CD14-positive monocyte (primary cell): ENCODE measurements around the gene HTR6. TPM values are rescaled to one million over a fixed set of nuclear protein-coding genes. Genes with fewer than 3 reads are reported as not detected.

Source experiments
- DNase-seq, 3 donors: peaks; one replicate each; pipeline ENCODE4 v3.0.0-alpha.2; 2011 to 2022
- H2AFZ ChIP-seq: 2 replicates; pipeline ENCODE4 v1.6.0; 2012; ENCODE audit warnings: mild to moderate bottlenecking, low read depth, low read length, inconsistent platforms; ENCODE audit not compliant: insufficient read depth, poor library complexity, severe bottlenecking
- H3K27ac ChIP-seq, 2 donors: 1 replicate in 1 of 2; 2 replicates in 1 of 2; pipeline ENCODE4 v1.5.1; 2012 to 2013; ENCODE audit warnings: low read length in 2 of 2, control low read depth in 1 of 2, inconsistent platforms in 1 of 2, low read depth in 1 of 2, mild to moderate bottlenecking in 1 of 2
- H3K27me3 ChIP-seq, 2 donors: one replicate each; pipeline versions ENCODE4 v1.6.0 to v1.6.1; 2011 to 2013; ENCODE audit warnings: low read length in 2 of 2; ENCODE audit not compliant: control insufficient read depth in 2 of 2, insufficient read depth in 2 of 2
- H3K36me3 ChIP-seq, 2 donors: replicated peaks in 1 of 2; 1 replicate in 1 of 2; 2 replicates in 1 of 2; pipeline versions ENCODE4 v1.5.1 to v1.6.1; 2012 to 2013; ENCODE audit warnings: low read length in 2 of 2, control low read depth in 1 of 2, inconsistent platforms in 1 of 2, mild to moderate bottlenecking in 1 of 2; ENCODE audit not compliant: insufficient read depth in 2 of 2, control insufficient read depth in 1 of 2
- H3K4me1 ChIP-seq, 2 donors: 1 replicate in 1 of 2; 2 replicates in 1 of 2; pipeline versions ENCODE4 v1.5.1 to v1.6.1; 2012 to 2013; ENCODE audit warnings: low read length in 2 of 2, control low read depth in 1 of 2, inconsistent platforms in 1 of 2, mild to moderate bottlenecking in 1 of 2, moderate library complexity in 1 of 2; ENCODE audit not compliant: insufficient read depth in 2 of 2, control insufficient read depth in 1 of 2
- H3K4me2 ChIP-seq: replicated peaks from 2 replicates; pipeline ENCODE3; 2012; ENCODE audit warnings: low read length, moderate library complexity, mild to moderate bottlenecking; ENCODE audit not compliant: poor library complexity, severe bottlenecking; ENCODE audit errors: extremely low read depth
- H3K4me3 ChIP-seq, 3 experiments: fragments of 200-600 bp in 1 of 3; sonication (generic) in 1 of 3; replicated peaks in 1 of 3; 1 replicate in 2 of 3; 2 replicates in 1 of 3; pipeline ENCODE4 v1.5.1; 2011 to 2013; ENCODE audit warnings: low read length in 3 of 3, mild to moderate bottlenecking in 3 of 3, control low read depth in 2 of 3, low read depth in 2 of 3, inconsistent platforms in 1 of 3, moderate library complexity in 1 of 3
- H3K79me2 ChIP-seq: 2 replicates; pipeline ENCODE4 v1.6.0; 2012; ENCODE audit warnings: mild to moderate bottlenecking, control low read depth, inconsistent platforms, low read length, moderate library complexity; ENCODE audit not compliant: insufficient read depth
- H3K9ac ChIP-seq: 2 replicates; pipeline ENCODE4 v1.6.0; 2017; ENCODE audit warnings: low read length, mild to moderate bottlenecking; ENCODE audit not compliant: insufficient read depth, poor library complexity, severe bottlenecking
- H3K9me3 ChIP-seq, 2 donors: replicated peaks in 1 of 2; 1 replicate in 1 of 2; 2 replicates in 1 of 2; pipeline versions ENCODE4 v1.5.1 to v1.6.1; 2012 to 2013; ENCODE audit warnings: low read length in 2 of 2, control low read depth in 1 of 2; ENCODE audit not compliant: control insufficient read depth in 1 of 2, insufficient read depth in 1 of 2
- H4K20me1 ChIP-seq: 2 replicates; pipeline ENCODE4 v1.6.0; 2012; ENCODE audit warnings: mild to moderate bottlenecking, low read length, control low read depth, moderate library complexity; ENCODE audit not compliant: insufficient read depth
- H3K27ac Mint-ChIP-seq, 7 donors: one replicate each; pipeline ENCODE4 v1.8.0; 2020; ENCODE audit warnings: mild to moderate bottlenecking in 7 of 7, mixed read lengths in 7 of 7, moderate library complexity in 6 of 7, inconsistent platforms in 2 of 7
- H3K27me3 Mint-ChIP-seq, 3 donors: one replicate each; pipeline ENCODE4 v1.8.0; 2021 to 2022; ENCODE audit warnings: low read depth in 3 of 3, mild to moderate bottlenecking in 3 of 3, mixed read lengths in 3 of 3, moderate library complexity in 3 of 3, inconsistent platforms in 1 of 3
- H3K36me3 Mint-ChIP-seq, 2 donors: one replicate each; pipeline ENCODE4 v1.8.0; 2020; ENCODE audit warnings: mixed read lengths in 2 of 2, inconsistent platforms in 1 of 2, mild to moderate bottlenecking in 1 of 2
- H3K4me1 Mint-ChIP-seq: one replicate; pipeline ENCODE4 v1.8.0; 2020; ENCODE audit warnings: mild to moderate bottlenecking, mixed read lengths
- H3K4me3 Mint-ChIP-seq, 2 donors: one replicate each; pipeline ENCODE4 v1.8.0; 2020; ENCODE audit warnings: mild to moderate bottlenecking in 2 of 2, mixed read lengths in 2 of 2, moderate library complexity in 1 of 2
- H3K9me3 Mint-ChIP-seq, 7 donors: one replicate each; pipeline ENCODE4 v1.8.0; 2020 to 2022; ENCODE audit warnings: mixed read lengths in 7 of 7, mild to moderate bottlenecking in 6 of 7, moderate library complexity in 6 of 7, inconsistent platforms in 2 of 7
- WGBS: methylation state at CpG from one replicate; pipeline ENCODE4 v1.1.5; 2013; ENCODE audit warnings: missing lambda C conversion rate; ENCODE audit not compliant: insufficient coverage; 5-methylcytosine and 5-hydroxymethylcytosine counted together
- intact Hi-C, 2 donors: fragments of 100-400 bp; cut with micrococcal nuclease; formaldehyde crosslinking; loops; one replicate each; pipeline versions ENCODE4 v1.15.0 to v1.15.1; 2023
- polyA plus RNA-seq, 3 donors: library from polyadenylated mRNA; depleted of rRNA in 1 of 3; unstranded in 2 of 3; stranded (reverse) in 1 of 3; fragments of 300-500 nt in 2 of 3; fragments of >200 nt in 1 of 3; fragmentation: Illumina TruSeq in 2 of 3; gene quantifications; 1 replicate in 2 of 3; 2 replicates in 1 of 3; pipeline ENCODE4 v1.2.3, GENCODE V29; 2012 to 2021
- TF ChIP-seq, protein P1 (sequence below): fragments of 200-600 bp; IDR thresholded peaks from one replicate; pipeline ENCODE4 v1.8.0; 2022; ENCODE audit warnings: antibody characterized with exemption, mild to moderate bottlenecking

The HTR6 gene
- polyA plus RNA-seq, 3 donors: not detected

DNA sequence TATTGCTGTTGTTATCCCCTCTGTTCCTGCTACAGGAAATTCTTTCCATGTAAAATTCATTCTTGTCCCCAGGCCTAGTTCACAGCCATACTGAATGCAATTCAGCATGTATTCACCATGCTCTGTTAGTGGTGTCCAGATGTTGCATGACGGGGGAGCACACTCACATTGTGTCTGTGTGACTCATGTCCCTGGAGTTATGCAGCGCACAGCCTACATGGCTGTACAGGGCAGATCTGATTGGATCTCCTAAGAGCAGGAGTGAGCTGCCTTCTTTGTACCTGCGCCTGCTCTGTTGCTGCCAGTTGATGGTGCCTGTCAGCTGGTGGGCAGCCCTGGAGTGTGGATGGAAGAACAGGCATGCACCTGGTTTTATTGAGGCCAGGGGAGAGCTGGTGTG lies 17.6 kb downstream of the HTR6 start:
- H3K36me3 Mint-ChIP-seq: peaks cover 12 to 17% of the 10 kb centered on the region in 2 donors
- Histone ChIP-seq H2AFZ (no peak overlapping the region), H3K27ac (no peak overlapping the region), H4K20me1 (no peaks in the 10 kb centered on the region), H3K4me2 (no peak overlapping the region), H3K4me3 (no peak overlapping the region), H3K79me2 (no peaks in the 10 kb centered on the region), H3K27me3 (no peaks in the 10 kb centered on the region), H3K9me3 (no peaks in the 10 kb centered on the region), H3K36me3 (peaks cover 2 to 12% of the 10 kb centered on the region in 2 donors), H3K9ac (no peak overlapping the region), H3K4me1 (no peaks in the 10 kb centered on the region)
- H3K9me3 Mint-ChIP-seq: peaks cover 0 to under 1% (median 0%) of the 10 kb centered on the region in 7 donors
- no peak overlapping the region for H3K4me3 Mint-ChIP-seq
- intact Hi-C loops: no loop called here
- no peak for DNase-seq
- TF ChIP-seq, protein P1, sequence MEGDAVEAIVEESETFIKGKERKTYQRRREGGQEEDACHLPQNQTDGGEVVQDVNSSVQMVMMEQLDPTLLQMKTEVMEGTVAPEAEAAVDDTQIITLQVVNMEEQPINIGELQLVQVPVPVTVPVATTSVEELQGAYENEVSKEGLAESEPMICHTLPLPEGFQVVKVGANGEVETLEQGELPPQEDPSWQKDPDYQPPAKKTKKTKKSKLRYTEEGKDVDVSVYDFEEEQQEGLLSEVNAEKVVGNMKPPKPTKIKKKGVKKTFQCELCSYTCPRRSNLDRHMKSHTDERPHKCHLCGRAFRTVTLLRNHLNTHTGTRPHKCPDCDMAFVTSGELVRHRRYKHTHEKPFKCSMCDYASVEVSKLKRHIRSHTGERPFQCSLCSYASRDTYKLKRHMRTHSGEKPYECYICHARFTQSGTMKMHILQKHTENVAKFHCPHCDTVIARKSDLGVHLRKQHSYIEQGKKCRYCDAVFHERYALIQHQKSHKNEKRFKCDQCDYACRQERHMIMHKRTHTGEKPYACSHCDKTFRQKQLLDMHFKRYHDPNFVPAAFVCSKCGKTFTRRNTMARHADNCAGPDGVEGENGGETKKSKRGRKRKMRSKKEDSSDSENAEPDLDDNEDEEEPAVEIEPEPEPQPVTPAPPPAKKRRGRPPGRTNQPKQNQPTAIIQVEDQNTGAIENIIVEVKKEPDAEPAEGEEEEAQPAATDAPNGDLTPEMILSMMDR: no peak
- WGBS: 100% methylated on average over 3 of the region's 3 CpGs
- no peaks in the 10 kb centered on the region for H3K4me1 Mint-ChIP-seq
- no peak overlapping the region for H3K27ac Mint-ChIP-seq
- H3K27me3 Mint-ChIP-seq: peaks cover 1 to 3% (median 1%) of the 10 kb centered on the region in 3 donors

DNA sequence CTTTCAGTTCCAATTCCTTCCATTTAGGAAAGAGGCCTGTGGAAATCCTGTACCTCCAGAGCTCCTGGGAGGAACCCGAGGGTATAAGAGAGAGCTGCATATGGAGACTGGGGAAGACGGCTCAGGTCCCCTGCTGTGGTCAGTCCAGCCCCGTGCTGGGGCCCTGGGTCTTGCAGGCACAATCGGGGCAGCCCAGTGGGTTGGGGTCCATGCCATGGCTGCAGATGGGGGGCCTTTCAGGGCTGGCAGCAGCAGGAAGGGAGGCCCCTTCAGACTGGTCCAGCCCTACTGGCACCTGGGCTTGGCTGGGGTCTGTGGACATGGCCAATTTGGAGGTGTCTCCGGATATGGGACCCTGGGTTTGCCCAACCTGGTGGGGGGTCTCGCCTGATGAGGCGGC lies 18.2 kb downstream of the HTR6 start:
- WGBS: 95% methylated on average over 5 of the region's 7 CpGs
- DNase-seq: no peak
- Histone ChIP-seq H2AFZ (no peak overlapping the region), H3K9ac (no peak overlapping the region), H3K79me2 (no peaks in the 10 kb centered on the region), H3K4me2 (no peak overlapping the region), H3K27me3 (no peaks in the 10 kb centered on the region), H3K9me3 (peaks cover 0 to 5% of the 10 kb centered on the region in 2 donors), H3K27ac (no peak overlapping the region), H3K36me3 (peaks cover 7 to 19% of the 10 kb centered on the region in 2 donors), H3K4me3 (no peak overlapping the region), H4K20me1 (no peaks in the 10 kb centered on the region), H3K4me1 (no peaks in the 10 kb centered on the region)
- H3K9me3 Mint-ChIP-seq: peaks cover 0 to 6% (median 4%) of the 10 kb centered on the region in 7 donors
- no peaks in the 10 kb centered on the region for H3K4me1 Mint-ChIP-seq
- H3K4me3 Mint-ChIP-seq: no peak overlapping the region
- intact Hi-C loops: no loop called here
- no peak overlapping the region for H3K27ac Mint-ChIP-seq
- H3K36me3 Mint-ChIP-seq: peaks cover 18 to 24% of the 10 kb centered on the region in 2 donors
- TF ChIP-seq, protein P1: no peak
- H3K27me3 Mint-ChIP-seq: peaks cover 1 to 3% (median 2%) of the 10 kb centered on the region in 3 donors
